Epithelial cell of prostate (primary cell): ENCODE data around the gene SPACDR.

Source experiments
- DNase-seq: peaks from one replicate; pipeline ENCODE4 v3.0.0-alpha.2; 2011; ENCODE audit warnings: low read depth, low spot score
- H3K27ac ChIP-seq: fragments of 450-650 bp; 2 replicates; pipeline ENCODE4 v1.5.1; 2017; ENCODE audit warnings: mild to moderate bottlenecking

Gene SPACDR

GRCh38 chr7:100423315-100423714, 40.7 kb downstream of the SPACDR start:
- DNase-seq, result no peak

GRCh38 chr7:100419660-100420226, 44.3 kb downstream of the SPACDR start:
- H3K27ac ChIP-seq, result no peak overlapping the region
- DNase-seq, result no peak

More at GRCh38 chr7:100423315-100423714, 40.7 kb downstream of the SPACDR start:
- no peak overlapping the region for H3K27ac ChIP-seq

GRCh38 chr7:100418930-100419659, 45.0 kb downstream of the SPACDR start:
- DNase-seq, result no peak
- no peak overlapping the region for H3K27ac ChIP-seq

GRCh38 chr7:100415448-100415847, 48.6 kb downstream of the SPACDR start:
- no peak for DNase-seq
- H3K27ac ChIP-seq, result no peak overlapping the region

GRCh38 chr7:100413889-100414288, 50.2 kb downstream of the SPACDR start:
- no peak overlapping the region for H3K27ac ChIP-seq
- no peak for DNase-seq

GRCh38 chr7:100413346-100413745, 50.7 kb downstream of the SPACDR start:
- no peak for DNase-seq
- H3K27ac ChIP-seq, result no peak overlapping the region

GRCh38 chr7:100411101-100411500, 53.0 kb downstream of the SPACDR start:
- DNase-seq, result no peak
- no peak overlapping the region for H3K27ac ChIP-seq

GRCh38 chr7:100407285-100408180, 56.5 kb downstream of the SPACDR start:
- H3K27ac ChIP-seq, result no peak overlapping the region
- peak; percentile 12 for DNase-seq

- DNase-seq, result peak; percentile 18
These were observed 57.3 kb downstream of the SPACDR start for GRCh38 chr7:100406767-100407166.

More at GRCh38 chr7:100406767-100407166, 57.3 kb downstream of the SPACDR start:
- no peak overlapping the region for H3K27ac ChIP-seq
